Brain pericyte (primary cell): Measurements from ENCODE around the gene DKK2.

Source experiments
- DNase-seq: peaks from one replicate; pipeline ENCODE4 v3.0.0-alpha.2; 2012; ENCODE audit warnings: low read depth, low spot score

DKK2 gene, protein sequence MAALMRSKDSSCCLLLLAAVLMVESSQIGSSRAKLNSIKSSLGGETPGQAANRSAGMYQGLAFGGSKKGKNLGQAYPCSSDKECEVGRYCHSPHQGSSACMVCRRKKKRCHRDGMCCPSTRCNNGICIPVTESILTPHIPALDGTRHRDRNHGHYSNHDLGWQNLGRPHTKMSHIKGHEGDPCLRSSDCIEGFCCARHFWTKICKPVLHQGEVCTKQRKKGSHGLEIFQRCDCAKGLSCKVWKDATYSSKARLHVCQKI

DNA sequence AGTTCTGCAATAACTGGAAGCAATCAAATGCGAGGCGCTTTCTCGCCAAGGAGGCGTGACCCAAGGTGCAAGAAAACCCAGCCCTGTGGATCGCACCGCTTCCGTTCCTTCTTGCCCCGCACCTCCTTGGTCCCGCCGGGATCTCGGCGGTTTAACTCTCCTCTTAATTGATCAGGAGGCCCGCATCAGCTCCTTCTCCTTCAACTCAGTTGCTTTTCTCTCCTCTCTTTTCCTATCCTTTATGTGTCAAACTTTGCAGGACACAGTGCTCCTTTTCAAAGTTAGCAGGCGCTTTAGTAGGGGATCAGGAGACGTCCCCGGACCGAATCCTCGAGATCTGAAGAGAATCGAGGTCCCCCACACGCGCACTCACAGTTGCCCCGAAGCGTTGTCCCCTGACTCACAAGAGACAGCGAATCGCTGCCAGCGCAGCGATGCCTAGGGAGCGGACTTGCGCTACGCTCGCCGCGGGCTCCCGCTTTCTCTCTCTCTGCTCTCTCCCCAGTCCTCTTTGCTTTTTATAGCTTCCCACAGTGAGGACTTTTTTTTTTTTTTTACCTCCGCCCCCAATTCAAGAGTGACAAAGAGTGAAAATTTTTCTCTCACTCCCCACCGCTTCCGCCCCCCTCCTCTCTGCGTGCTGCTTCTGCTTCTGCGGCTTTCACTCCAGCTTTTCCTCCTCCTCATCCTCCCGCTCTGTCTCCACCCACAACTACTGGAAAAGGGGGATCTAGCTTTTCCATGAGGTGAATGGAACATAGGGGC lies at the start of gene DKK2:
Gene DKK2 (minus strand): TSS at position 495 of the 765 bp plus-strand sequence. CDS start 722 bp downstream, outside the sequence.
- DNase-seq = no peak

DNA sequence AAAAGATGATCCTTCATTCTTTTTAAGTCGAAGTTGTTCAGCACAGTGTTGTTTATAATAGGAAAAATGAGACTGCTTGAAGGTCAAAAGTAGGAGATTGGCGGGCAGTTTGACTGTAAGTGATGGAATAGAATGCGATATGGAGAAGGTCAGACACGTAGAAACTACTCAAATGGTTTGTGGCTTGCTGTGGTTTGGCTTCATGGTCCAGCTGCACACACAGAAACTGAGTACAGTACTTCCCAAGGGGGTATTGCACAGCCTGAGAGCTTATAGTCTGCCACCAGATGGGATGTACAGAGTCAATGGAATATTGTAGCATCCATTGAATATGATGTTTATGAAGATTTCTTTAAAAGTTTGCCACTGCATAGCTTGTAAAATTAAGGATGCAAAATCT lies 41.1 kb upstream of the DKK2 start:
- DNase-seq = no peak

DNA sequence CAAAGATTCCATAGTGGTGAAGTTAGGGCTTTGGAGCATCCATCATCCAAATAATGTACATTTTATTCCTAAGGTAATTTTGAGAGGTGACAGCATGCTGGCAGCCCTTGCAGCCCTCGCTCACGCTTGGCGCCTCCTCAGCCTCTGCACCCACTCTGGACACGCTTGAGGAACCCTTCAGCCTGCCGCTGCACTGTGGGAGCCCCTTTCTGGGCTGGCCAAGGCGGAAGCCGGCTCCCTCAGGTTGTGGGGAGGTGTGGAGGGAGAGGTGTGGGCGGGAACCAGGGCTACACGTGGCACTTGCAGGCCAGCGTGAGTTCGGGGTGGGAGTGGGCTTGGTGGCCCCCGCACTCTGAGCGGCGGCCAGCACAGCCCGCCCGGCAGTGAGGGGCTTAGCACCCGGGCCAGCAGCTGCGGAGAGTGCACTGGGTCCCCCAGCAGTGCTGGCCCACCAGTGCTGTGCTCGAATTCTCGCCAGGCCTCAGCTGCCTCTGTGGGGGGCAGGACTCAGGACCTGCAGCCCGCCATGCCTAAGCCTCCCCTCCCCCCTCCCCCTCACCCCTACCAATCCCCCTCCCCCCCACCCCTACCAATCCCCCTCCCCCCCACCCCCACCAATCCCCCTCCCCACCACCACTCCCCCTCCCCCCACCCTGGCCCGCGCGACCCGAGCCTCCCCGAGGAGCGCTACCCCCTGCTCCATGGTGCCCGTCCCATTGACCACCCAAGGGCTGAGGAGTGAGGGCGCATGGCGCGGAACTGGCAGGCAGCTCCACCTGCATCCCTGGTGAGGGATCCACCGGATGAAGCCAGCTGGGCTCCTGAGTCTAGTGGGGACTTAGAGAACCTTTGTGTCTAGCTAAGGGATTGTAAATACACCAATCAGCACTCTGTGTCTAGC lies 37.0 kb upstream of the DKK2 start:
- no peak for DNase-seq

DNA sequence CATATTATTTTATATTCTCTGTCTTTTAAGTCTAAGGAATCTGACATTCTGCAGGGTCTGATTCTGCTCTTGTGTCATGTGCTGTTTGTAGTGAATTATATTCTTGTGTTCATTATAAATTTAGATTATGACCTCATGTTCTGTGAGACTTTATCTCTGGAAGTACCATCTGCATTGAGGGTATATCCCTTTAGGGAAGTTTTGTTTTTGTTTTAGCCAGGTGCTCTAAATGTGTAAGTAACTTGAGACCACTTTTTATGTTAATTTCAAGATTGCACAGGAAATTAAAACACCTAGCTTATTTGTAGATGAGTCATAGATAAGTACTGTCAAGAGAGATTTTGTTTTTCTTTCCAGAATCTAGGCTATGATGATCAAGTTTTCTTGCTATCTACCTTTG lies 35.0 kb upstream of the DKK2 start:
- no peak for DNase-seq

DNA sequence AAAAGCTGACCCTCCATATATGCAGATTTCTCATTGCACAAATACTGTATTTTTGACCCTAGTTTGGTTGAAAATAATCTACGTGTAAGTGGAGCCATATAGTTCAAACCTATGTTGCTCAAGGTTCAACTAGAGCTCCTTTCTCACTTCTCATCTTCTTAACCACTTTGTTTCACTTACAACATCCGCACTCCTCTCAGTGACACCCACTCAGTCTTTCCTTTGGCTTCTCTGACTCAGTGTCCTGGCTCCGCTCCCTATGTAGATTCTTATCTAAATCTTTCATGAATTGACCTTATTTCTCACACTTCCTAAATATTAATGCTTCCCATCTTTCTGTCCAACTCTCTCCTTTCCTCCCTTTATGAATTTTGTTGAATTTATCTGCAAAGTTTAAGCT lies 32.9 kb upstream of the DKK2 start:
- no peak for DNase-seq

DNA sequence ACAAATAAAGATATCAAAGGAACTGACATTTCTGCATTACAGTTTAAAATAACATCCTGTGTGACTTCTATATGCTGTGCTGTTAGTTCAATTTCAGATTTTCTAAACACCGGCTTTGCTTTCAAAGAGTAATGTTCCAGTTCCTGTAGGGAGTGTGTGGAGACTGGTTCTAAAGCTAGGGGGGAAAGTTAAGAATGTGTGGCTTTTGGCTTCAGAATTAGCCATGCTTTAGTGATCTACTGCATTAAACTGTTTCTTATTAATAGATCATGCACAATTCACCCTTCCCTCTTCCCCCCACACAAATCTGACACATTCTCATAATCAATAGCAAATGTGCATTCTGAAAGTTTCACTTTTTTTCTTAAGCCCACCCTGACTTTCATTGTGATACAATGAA lies 32.0 kb upstream of the DKK2 start:
- DNase-seq = no peak

DNA sequence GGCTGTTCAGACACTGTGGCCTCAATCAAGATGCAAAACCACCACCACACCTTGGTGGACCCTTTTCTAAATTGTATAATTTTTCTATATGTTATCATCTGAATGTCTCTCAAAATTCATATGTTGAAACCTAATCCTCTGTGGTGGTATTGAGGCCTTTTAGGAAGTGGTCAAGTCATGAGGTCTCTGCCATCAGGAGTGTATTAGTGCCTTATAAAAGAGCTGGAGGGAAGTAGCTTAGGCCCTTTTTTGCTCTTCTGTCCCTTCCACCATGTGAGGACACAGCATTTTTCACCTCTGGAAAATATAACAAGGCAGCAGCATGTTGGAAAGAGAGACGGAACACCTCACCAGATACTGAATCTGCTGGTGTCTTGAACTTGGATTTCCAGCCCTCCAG lies 30.5 kb upstream of the DKK2 start:
- DNase-seq = no peak

DNA sequence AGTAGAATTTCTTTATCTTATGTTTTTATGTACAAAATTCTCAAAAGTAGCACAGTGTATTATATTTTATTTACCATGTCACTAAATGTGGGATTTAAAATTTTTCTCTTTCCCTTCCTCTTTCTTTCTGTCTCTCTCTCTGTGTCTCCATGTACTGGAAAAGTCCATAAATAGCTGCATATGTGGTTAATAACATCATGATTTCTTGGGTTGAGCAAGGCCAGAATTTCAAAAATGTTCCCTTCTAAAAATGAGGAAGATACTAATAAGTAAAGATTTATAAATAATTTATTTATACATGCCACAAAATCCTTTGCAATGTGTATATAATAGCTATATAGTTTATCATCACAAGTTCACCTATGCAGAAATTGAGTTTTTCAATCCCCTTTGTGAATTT lies 29.1 kb upstream of the DKK2 start:
- DNase-seq = no peak

DNA sequence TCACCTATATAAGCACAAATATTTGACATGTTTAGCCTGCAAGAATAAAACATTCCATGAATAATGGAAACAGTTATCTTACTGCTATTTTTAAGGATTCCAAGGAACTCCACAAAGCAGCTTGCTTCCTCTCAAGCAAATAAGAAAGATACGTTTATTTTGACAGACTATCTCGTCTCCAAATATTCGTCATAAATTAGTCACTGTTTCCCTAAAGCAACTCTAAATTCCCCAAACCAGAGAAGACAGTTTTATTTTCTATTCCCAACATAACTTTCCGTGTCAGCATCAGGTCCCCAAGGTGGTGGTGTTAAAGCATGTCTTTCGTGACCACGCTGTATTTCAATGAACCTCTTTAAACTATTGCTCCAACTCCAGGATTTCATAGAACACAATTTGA lies 24.3 kb upstream of the DKK2 start:
- no peak for DNase-seq

DNA sequence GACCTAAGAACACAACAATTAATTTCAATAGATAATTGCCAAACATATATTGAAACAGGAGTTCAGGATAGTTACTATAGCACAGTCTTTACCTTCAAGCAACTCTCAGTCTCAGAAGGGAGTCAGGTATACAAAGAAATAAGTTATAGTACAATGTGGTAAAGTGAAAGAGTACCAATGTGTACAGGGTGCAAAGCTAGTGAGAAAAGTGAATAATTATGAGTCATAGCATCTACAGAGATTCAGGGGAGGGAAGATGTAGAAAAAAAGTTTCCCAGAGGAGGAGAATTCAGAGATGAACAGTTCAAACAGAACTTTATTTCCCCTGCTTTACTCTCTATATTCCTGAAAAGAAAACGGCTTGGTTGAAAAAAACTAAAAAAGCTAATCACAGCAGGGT lies 22.7 kb upstream of the DKK2 start:
- DNase-seq = no peak

DNA sequence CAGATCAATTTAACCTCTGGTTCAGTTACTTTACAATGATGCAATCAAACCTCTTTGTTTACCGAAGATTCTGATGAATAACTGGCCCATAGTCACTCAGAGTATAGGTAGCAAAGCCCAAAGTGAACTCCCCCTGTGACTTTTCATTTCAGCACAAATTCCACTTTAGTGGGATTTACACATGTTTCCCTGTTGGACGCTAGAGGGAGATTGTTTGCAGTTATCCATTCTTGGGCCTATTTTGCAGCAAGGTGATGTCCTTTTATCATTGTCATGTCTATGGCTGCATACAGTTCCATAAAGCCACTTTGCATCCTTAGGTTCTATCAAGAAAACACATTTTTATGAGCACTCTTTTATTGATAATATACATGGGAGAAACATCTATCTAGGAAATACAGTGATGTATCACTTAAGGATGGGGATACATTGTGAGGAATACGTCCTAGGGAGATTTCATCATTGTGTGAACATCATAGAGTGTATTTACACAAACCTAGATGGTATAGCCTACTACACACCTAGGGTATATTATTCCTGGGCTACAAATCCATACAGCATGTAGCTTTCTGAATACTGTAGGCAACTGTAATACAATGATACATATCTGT lies 14.5 kb upstream of the DKK2 start:
- DNase-seq = no peak

DNA sequence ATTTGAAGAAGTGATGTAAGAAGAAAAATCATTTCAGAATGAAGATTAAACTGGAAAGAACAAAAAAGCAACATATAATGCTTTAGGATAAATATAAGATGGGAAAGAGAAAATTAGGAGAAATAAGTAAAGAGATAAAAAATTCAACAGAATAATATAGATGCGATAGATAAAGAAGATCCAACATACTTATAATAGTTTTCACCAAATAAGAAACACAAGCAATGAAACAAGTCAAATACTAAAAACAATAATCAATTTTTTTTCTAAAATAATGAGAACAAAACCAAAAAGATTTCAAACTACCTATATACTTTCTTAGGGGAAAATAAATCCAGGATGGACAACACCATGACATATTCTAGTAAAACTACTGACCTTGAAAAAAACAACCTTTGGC lies 10.1 kb upstream of the DKK2 start:
- DNase-seq = no peak

DNA sequence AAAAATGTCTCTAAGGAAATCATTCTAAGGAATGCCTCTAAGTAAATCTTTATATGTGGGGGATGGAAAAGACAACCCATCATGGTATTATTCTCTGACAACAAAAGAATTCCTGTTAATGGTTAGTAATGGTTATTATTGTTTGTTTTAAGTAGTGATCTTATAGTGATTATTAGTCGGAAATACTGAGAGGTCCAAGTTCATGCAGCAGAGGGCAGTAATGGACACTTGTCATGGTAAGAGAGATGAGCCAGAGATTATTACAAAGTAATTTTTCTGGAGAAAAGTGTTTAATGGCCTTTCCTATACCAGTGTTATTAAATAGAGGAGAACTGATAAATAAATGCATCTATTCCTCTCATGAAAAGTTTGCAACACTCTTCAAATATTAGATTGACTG lies 8.1 kb upstream of the DKK2 start:
- no peak for DNase-seq

DNA sequence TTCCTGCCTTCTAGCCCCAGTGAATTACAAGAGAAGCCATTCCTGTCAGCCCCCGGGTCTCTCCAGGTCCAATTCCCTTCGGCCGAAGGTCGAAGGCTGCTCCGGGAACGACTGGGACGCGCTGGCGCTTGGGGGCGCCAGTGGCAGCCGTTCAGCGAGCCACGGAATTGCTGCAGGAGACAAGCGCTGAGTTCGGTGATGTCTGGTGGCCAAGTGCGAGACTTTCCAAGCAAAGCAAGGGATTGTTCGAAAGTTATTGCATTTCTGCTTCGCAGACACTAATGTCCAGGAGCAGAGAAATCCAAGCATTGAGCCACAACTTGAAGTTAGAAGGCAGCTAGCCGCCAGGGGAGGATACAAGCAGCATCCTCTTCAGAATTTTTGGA lies 1.1 kb upstream of the DKK2 start:
- DNase-seq = no peak

DNA sequence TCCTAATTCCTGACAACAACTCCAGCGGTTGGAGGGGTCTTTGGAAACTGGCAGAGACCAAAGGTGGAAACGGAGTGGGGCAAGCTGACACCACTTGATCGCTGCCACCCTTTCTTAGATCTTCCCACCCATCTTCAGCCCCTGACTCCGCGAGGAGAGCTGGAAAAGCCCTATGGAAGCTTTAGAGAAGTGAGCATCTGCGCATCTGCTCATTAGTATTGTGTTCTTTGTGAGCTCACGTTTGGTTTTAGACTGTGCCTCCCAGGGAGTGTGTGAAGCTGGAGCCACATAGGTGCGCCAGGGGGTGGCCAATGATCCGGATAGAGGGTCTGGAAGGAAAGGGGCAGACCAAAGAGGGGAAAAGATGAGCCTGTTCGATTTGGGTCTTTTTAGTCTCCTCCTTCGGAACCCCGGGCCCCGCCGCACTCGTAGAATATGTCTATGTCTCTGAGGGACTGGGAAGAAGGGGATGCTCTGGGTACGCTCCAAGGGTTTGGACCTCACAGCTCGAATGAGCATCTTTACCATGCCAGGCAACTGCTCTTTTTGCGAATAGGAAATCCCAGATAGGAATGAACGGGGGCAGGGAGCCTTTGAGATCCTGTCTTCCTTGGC lies 578 bp upstream of the DKK2 start:
- DNase-seq = no peak

DNA sequence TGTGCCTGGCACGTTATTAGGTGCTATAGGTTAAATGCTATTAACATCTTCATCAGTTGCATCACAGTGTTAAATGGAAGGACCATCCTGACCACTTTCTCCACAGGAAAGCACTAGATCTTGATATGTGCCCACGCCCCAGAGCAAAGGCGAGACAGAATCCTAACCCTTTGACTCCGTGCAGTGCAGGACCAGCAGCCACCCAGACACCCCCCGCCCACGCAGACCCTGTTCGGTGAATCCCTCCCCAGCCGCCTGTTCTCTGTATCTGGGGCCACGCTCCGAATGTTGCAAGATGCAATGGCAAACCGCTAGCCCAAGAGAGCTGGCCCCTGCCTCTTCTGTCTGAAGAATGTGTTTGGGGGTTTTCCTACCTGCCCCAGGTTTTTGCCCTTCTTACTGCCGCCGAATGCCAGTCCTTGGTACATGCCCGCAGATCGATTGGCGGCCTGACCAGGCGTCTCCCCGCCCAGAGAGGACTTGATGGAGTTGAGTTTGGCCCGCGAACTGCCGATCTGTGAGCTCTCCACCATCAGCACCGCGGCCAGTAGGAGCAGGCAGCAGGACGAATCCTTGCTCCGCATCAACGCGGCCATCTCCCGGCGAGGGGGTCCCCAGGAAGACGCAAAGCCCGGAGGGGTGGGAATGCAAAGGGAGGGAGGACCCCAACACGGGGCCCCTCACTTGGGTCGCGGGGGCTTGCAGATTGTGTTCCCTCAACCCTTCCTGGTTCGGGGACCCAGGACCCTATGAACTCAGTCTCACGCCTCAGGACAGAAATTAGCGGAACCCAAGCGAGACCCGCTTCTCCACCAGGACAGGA lies 906 bp downstream of the DKK2 start:
- no peak for DNase-seq

DNA sequence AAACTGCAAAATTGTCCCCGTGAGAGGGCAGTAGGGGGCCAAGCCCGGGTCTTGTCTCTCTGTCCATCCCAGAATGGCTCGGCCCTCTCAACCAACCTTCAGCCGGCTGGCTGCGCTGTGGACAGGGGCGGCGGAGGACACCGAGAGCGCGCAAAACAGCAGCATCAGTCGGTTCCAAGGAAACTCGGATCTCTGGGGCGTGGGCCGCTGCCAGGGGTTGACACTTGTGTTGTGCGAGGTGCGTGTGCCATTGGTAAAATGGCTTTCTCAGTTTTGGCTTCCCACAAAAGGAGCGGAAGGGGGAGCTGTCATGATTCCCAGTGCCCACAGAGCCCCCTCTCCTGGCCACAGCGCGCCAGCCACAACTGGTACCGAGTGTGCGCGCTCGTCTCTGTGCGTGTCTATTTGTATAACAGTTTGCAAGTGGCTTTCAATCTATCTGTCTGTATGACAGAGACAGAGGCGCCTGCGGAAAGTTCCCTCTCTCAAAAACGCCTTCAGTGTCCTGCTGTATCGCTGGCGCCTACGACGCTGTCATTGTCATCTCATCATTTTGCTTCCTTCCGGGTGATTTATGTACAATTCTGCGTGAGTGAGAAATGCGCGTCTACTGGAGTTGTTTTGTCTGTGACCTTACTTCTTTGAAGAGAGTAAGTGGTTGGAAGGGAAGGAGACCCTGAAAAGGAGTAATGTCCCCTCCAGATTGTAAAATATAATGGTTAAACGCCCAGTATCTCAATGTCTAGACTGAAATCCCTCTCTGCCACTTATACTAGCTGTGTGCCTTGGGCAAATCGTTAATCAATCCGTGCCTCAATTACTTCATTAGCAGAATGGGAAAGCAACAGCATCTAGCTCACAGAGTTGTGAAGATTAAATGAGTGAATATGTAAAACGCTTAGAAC lies 1.8 kb downstream of the DKK2 start:
- no peak for DNase-seq

DNA sequence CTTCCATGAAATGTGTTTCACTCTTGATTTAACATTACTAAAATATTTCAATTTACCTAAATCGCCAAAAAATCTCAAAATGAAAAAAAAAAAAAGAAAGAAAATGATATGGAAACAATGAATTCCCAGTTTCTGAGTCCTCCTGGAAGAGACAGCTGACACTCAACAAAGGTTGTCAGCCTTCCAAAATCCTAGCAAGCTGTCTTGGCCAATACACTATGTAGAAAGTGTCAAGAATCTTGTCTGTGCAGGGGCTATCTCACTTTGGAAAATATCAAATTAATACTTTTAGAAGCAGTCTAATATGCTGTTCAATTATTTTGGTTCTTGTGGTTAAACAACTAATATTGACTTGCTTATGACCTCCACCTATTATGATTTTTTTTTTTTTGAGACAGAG lies 8.7 kb downstream of the DKK2 start:
- no peak for DNase-seq

DNA sequence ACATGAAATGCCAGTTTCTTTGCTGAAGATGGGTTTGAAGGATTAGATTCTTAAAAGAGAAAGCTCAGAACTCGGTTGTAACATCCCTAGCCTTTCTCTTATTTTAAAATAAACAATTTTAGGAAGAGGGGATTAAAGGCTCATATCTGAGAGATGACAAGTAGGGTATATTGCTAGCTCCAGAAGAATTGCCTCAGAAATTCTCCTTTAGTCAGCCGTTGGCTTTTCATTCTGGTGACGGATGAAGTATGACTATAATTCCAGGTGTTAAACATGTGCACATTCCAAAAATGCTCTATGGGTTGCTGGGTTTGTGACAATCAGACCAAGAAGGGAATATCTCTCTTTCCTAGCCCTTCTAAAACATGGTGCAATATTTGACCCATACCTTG lies 17.8 kb downstream of the DKK2 start:
- DNase-seq = no peak
